Glutamatergic neuron (in vitro differentiated cells): Measurements from ENCODE around the gene DNAJB5. TPM values are rescaled to one million over a fixed set of nuclear protein-coding genes. Genes with fewer than 3 reads are reported as not detected.

ENCODE experiments used
- DNase-seq: peaks from one replicate; pipeline ENCODE4 v3.0.0; 2022
- H3K27ac Mint-ChIP-seq: one replicate; pipeline ENCODE4 v1.8.0; 2020; ENCODE audit warnings: mild to moderate bottlenecking, mixed read lengths, inconsistent platforms; ENCODE audit not compliant: unreplicated experiment
- H3K27me3 Mint-ChIP-seq: one replicate; pipeline ENCODE4 v1.8.0; 2020; ENCODE audit warnings: mild to moderate bottlenecking, moderate library complexity, mixed read lengths, inconsistent platforms; ENCODE audit not compliant: unreplicated experiment
- H3K36me3 Mint-ChIP-seq: one replicate; pipeline ENCODE4 v1.8.0; 2020; ENCODE audit warnings: mild to moderate bottlenecking, mixed read lengths, inconsistent platforms; ENCODE audit not compliant: unreplicated experiment
- H3K4me1 Mint-ChIP-seq: one replicate; pipeline ENCODE4 v1.8.0; 2020; ENCODE audit warnings: mild to moderate bottlenecking, low read depth, mixed read lengths, inconsistent platforms; ENCODE audit not compliant: unreplicated experiment
- H3K4me3 Mint-ChIP-seq: one replicate; pipeline ENCODE4 v1.8.0; 2020; ENCODE audit warnings: mild to moderate bottlenecking, mixed read lengths, inconsistent platforms; ENCODE audit not compliant: unreplicated experiment
- H3K9me3 Mint-ChIP-seq: one replicate; pipeline ENCODE4 v1.8.0; 2020; ENCODE audit warnings: mild to moderate bottlenecking, moderate library complexity, mixed read lengths, inconsistent platforms; ENCODE audit not compliant: unreplicated experiment
- total RNA-seq: library from RNA; stranded (reverse); fragmentation: NEBNext Ultra II Directional; extraction: Animal tissue kit (Norgen Biotek cat#: 25700); gene quantifications from one replicate; pipeline ENCODE4 v1.2.1, GENCODE V29; 2021; ENCODE audit not compliant: unreplicated experiment
- TF ChIP-seq, protein P1 (sequence below): fragments of 200-600 bp; sonication (generic); IDR thresholded peaks from one replicate; pipeline ENCODE4 v1.5.0; 2021; ENCODE audit not compliant: partially characterized antibody, unreplicated experiment

The DNAJB5 gene
- total RNA-seq, 1 donor from 2014 or later, result 137 TPM

DNA sequence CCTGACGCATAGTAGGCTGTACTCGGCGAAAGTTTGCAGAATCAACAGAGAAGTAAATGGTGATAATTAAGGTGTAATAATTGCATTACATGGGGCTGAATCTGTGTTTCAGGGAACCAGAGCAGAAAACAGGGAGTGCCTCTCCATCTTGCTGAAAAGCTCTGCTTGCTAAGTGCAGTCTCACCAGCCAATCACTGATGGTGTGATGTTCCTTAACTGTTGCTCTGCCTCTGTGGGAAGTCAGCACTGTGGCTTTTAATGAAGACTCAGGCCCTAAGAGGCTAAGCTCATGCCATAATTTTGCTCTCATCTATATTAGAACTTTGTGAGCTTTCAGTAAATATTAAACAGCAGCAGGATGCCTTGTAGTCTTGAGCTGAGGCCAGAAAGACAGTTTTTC, 27.0 kb upstream of the DNAJB5 start:
- Mint-ChIP-seq H3K4me3 (no peak overlapping the region), H3K4me1 (peaks cover 39% of the 10 kb centered on the region), H3K36me3 (no peaks in the 10 kb centered on the region), H3K27ac (peak overlapping the region; percentile 5), H3K27me3 (peaks cover 10% of the 10 kb centered on the region), H3K9me3 (peaks cover 3% of the 10 kb centered on the region)
- TF ChIP-seq, protein P1, sequence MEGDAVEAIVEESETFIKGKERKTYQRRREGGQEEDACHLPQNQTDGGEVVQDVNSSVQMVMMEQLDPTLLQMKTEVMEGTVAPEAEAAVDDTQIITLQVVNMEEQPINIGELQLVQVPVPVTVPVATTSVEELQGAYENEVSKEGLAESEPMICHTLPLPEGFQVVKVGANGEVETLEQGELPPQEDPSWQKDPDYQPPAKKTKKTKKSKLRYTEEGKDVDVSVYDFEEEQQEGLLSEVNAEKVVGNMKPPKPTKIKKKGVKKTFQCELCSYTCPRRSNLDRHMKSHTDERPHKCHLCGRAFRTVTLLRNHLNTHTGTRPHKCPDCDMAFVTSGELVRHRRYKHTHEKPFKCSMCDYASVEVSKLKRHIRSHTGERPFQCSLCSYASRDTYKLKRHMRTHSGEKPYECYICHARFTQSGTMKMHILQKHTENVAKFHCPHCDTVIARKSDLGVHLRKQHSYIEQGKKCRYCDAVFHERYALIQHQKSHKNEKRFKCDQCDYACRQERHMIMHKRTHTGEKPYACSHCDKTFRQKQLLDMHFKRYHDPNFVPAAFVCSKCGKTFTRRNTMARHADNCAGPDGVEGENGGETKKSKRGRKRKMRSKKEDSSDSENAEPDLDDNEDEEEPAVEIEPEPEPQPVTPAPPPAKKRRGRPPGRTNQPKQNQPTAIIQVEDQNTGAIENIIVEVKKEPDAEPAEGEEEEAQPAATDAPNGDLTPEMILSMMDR, result no peak
- DNase-seq, result no peak

DNA sequence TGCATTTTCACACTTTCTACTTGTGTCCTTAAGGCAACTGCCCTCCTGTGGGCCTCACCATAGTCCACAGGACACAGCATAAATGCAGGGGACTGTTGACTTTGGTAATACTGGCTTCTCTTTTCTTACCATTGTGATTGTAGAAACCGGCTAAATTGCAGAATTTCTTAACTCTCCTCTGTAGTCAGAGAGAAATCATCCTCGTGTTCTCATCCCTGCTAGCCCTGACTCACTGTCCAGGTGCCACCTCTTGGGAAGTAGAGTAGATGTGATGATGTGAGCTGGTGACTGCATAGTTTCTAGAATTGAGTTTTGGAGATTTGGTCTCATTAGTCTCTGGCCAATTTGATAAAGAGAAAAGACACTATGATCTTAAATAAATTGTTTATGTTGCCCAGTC, 26.0 kb upstream of the DNAJB5 start:
- peak overlapping the region; percentile 46 for H3K27ac Mint-ChIP-seq
- peaks cover 10% of the 10 kb centered on the region for H3K27me3 Mint-ChIP-seq
- peak overlapping the region; percentile 34 for H3K4me3 Mint-ChIP-seq
- H3K36me3 Mint-ChIP-seq, result no peaks in the 10 kb centered on the region
- TF ChIP-seq, protein P1, result no peak
- DNase-seq, result no peak
- peaks cover 3% of the 10 kb centered on the region for H3K9me3 Mint-ChIP-seq
- peaks cover 39% of the 10 kb centered on the region for H3K4me1 Mint-ChIP-seq

DNA sequence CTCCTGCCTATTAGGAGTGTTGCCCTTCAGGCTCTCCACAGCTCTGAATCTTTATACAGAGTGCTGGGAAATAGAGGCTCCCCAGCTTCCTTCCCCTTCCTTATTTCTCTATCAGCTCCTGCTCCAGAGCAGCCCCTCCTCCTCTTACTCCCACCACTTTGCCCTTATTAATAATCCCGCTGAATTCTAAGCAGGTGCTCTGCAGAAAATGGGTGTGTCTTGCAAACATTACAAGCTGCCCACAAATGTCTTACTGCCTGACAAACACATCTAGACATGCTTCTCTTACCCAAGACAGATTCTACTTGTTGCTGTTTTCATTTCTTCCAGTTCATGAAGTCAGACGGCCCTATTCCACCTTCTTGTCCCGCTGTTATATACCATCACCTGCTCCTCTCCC, 25.1 kb upstream of the DNAJB5 start:
- Mint-ChIP-seq H3K27ac (no peak overlapping the region), H3K36me3 (no peaks in the 10 kb centered on the region), H3K9me3 (peaks cover 3% of the 10 kb centered on the region), H3K27me3 (peaks cover 6% of the 10 kb centered on the region), H3K4me1 (peaks cover 39% of the 10 kb centered on the region), H3K4me3 (peak overlapping the region; percentile 44)
- no peak for DNase-seq
- TF ChIP-seq, protein P1, result no peak

DNA sequence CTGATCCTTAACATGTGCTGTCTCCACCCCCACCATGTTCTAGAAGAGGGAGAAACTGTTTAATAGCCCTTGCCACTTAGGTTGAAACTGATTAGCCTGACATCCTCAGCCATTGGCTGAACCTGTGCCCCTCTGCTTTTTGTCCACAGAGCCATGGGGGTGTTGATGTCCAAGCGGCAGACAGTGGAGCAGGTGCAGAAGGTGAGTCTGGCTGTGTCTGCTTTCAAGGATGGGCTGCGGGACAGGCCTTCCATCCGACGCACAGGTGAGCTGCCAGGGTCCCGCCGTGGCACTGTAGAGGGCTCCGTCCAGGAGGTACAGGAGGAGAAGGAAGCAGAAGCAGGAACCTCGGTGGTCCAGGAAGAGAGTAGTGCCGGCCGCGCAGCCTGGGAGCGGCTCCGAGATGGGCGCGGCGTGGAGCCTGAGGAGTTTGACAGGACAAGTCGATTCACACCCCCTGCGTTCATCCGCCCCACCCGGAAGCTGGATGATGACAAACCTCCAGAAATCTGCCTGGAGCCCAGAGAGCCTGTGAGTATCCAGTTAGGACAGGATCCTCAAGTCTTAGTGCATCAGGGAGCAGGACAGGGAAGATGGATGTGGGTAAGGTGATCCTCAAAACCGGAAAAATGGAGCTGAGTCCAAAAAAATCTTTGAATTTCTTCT, 18.3 kb upstream of the DNAJB5 start:
- no peak overlapping the region for H3K4me3 Mint-ChIP-seq
- peaks cover 2% of the 10 kb centered on the region for H3K9me3 Mint-ChIP-seq
- no peak for DNase-seq
- H3K27me3 Mint-ChIP-seq, result no peaks in the 10 kb centered on the region
- TF ChIP-seq, protein P1, result no peak
- H3K27ac Mint-ChIP-seq, result no peak overlapping the region
- H3K36me3 Mint-ChIP-seq, result no peaks in the 10 kb centered on the region
- H3K4me1 Mint-ChIP-seq, result no peaks in the 10 kb centered on the region

DNA sequence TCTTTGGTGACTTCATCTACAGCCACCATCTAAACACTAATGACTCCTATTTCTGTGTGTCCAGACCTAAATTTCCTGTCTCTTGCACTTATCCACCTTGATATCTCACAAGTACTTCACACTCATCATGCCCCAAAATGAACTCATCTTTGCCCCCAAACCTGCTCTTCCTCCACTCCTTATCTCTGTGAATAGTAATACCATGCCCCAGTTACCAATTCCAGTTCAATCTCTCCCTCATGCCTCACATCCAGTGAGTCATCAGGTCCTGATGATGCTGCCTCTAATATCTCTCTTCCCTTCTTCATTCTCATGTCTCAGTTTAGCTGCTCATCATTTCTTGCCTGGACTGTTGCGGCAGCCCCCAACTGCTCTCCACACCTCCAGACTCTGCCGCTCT, 14.9 kb upstream of the DNAJB5 start:
- H3K27ac Mint-ChIP-seq, result no peak overlapping the region
- peaks cover 8% of the 10 kb centered on the region for H3K27me3 Mint-ChIP-seq
- no peaks in the 10 kb centered on the region for H3K4me1 Mint-ChIP-seq
- TF ChIP-seq, protein P1, result no peak
- no peaks in the 10 kb centered on the region for H3K36me3 Mint-ChIP-seq
- no peak for DNase-seq
- peaks cover 2% of the 10 kb centered on the region for H3K9me3 Mint-ChIP-seq
- H3K4me3 Mint-ChIP-seq, result no peak overlapping the region
